Left lobe of liver (tissue), 2 donors: ENCODE measurements around the gene CLIP2. TPM values are rescaled to one million over a fixed set of nuclear protein-coding genes. Genes with fewer than 3 reads are reported as not detected.
"Not testable (repeated sequence)": the region's sequence is repeated elsewhere in the genome, so short reads cannot be mapped to it uniquely, and the experiment has no call there.

Source experiments
- ATAC-seq: fragments of 200-7000 bp; cut with Tn5 transposase; one replicate; pipeline ENCODE4 v1.9.1; 2020; ENCODE audit warnings: mild to moderate bottlenecking, moderate library complexity
- DNase-seq: peaks from one replicate; pipeline ENCODE4 v3.0.0-alpha.2; 2020; ENCODE audit warnings: low spot score
- total RNA-seq: library from RNA; stranded (reverse); gene quantifications from one replicate; pipeline ENCODE4 v1.2.1, GENCODE V29; 2021
- donor health status: DM: no; HTN: no; CAD: no; lungs with moderate emphysema.
- donor health status: DM: no; HTN: yes; CAD: no.

Gene CLIP2
- total RNA-seq, 1 donor from 2014 or later, result 5.4 TPM

- ATAC-seq (no peak), DNase-seq (no peak)
Measured at GRCh38 chr7:74420006-74420405, 130.8 kb downstream of the CLIP2 start.

DNA sequence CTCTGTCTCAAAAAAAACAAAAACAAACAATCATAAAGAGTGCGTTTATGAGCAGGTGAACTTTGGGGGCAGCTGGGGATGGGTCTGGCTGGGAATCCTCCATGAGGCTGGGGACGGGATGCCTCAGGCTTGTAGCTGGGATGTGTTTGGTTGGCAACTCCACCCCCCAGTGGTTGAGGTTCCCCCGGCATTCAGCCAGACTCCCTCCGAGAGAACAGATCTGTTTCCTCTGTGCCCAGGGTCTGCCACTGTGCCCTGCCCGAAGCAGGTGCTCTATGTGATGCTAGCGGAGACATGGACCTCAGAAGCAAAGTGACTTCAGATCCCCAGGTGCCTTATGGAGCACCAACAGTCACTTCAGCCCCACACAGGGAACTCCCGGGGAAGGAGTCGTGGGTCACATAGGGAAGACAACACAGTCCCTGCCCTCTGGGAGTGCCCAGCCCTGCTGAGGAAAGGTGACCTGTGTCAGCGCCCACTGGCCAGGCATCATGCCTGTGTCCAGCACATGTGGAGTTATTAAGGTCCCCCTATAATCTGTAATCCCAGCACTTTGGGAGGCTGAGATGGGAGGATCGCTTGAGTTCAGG lies 135.2 kb downstream of the CLIP2 start:
- no peak for ATAC-seq
- DNase-seq, result no peak

GRCh38 chr7:74428023-74428422 lies 138.8 kb downstream of the CLIP2 start:
- ATAC-seq, result no peak

DNA sequence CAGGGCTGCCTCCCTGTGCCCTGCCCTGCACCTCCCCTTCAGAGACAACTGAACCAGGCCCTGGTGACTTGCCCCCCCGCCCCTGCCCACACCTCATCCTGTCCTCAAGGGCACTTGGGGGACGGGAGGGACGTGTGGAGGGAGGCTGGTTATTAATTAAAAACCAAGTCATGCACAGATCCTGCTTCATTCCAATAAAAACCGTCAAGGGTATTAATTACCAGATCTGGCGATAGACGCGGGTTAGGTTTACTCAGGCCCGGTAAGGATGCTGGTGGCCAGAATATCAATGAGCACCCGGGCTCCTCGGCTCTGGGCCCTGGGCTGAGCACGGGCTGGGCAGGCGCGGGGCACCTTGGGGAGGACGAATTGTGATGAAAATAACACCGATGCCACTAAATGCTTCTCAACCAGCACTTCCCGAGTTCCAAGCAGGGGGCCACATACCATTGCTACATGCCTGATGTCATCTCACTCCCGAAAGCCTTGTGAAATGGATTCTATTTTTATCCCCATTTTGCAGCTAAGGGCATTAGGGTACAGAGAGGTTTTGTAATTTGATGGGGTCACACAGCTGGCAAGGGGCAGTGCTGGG lies 140.0 kb downstream of the CLIP2 start:
- ATAC-seq, result no peak
- DNase-seq, result no peak

More at GRCh38 chr7:74428023-74428422, 138.8 kb downstream of the CLIP2 start:
- no peak for DNase-seq

DNA sequence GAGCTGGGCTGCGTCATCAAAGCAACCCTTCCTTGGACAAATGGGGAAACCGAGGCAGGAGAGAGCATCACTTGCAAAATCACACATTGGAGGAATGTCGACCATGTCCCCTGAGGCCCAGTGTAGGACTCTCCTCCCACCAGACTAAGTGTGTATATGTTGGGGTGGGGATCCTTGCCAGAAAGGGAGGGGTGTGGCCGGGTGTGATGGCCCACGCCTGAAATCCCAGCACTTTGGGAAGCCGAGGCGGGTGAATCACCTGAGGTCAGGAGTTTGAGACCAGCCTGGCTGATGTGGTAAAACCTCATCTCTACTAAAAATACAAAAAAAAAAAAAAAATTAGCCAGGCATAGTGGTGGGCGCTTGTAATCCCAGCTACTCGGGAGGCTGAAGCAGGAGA lies 141.2 kb downstream of the CLIP2 start:
- not testable (repeated sequence) for ATAC-seq, DNase-seq

GRCh38 chr7:74430961-74431466 lies 141.8 kb downstream of the CLIP2 start:
- ATAC-seq, result no peak
- no peak for DNase-seq

GRCh38 chr7:74437291-74437571 lies 148.0 kb downstream of the CLIP2 start:
- ATAC-seq, DNase-seq: not testable (repeated sequence)

DNA sequence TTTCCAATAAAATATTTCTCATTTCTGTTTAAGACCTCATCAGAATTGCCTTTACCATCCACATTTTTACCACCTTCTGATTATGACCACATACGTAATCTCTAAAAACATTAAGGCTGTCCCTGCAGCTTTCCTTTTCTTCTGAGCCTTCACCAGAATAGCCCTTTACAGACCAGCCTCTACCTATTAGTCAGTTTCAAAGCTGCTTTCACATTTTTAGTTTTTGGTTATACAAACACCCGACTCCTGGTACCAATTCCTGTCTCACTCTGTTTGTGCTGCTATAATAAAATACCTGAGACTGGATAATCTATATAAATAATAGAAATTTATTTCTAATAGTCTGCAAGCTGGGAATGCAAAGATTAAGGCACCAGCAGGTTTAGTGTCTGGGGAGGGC lies 149.1 kb downstream of the CLIP2 start:
- ATAC-seq, result no peak
- no peak for DNase-seq

DNA sequence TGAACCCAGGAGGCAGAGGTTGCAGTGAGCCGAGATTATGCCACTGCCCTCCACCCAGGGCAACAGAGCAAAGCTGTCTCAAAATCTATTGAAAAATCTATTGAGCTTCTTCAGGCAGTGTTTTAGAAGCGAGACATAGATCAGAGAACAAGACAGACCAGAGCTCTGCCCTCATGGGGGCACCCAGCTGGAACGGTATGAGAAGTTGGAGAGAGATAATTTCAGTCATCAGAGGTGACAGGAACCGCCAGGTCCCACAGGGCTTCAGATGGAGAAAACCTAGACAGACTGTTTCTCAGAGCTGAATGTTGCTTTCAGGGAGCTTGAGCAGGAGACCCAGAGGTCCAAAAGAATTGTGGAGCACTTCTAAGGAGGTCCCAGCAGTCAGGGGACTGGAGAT lies 150.3 kb downstream of the CLIP2 start:
- ATAC-seq (no peak), DNase-seq (no peak)

DNA sequence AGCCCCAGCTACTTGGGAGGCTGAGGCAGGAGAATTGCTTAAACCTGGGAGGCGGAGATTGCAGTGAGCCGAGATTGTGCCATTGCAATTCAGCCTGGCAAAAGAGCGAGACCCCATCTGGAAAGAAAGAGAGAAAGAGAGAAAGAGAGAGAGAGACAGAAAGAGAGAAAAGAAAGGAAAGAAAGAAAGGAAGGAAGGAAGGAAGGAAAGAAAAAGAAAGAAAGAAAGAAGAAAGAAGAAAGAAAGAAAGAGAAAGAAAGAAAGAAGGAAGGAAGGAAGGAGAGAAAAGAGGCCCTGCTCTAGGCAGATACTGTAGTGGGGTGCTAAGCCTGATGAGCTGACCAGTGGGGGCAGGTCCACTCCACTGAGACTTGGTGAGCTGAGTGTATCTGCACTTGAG lies 150.9 kb downstream of the CLIP2 start:
- not testable (repeated sequence) for DNase-seq, ATAC-seq

- ATAC-seq (no peak), DNase-seq (no peak)
Measured at GRCh38 chr7:74441801-74442200, 152.6 kb downstream of the CLIP2 start.

DNA sequence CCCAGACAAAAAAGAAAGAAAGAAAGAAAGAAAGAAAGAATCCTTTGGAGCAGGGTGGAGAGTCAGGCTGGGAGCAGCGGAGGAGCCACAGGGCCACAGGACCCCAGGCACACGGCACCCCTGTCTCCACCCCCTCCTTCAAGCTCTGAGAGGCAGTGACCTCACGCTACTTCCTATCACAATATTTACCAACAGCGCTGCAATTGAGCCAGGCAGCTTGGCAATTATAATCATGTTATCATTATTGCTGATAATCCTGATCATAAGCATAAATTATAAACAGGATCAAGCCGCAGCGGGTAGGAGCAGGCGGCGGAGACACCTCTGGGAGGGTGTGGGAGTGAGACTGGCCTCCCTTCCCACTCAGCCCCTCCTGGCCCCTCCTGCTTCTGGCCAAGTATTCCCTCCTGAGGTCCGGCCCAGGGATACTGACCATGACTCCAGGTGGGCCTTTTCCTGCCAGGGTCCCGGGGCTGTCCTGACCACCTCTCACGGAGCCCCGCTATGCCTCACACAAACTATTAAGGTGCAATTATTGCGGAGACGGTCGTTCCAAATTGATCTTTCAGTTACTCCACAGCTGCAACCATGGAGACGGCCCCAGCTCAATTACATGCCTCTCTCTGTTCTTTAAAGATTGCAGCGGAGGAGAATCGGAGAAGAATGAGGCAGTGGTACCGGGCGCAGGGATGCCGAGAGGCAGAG lies 154.5 kb downstream of the CLIP2 start:
- ATAC-seq (no peak), DNase-seq (no peak)

DNA sequence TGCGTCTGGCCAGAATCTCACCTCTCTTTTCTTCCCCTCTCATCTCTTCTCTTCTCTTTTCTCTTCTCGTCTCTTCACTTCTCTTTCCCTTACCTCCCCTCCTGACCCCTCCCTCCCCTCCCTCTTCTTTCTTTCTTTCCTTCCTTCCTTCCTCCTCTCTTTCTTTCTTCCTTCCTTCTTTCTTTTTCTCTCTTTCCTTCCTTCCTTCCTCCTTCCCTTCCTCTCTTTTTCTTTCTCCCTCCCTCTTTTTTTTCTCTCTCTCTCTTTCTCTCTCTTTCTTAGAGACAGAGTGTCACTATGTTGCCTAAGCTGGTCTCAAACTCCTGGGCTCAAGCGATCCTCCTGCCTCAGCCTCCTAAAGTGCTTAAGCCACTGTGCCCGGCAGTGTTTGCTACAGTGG lies 159.9 kb downstream of the CLIP2 start:
- DNase-seq (no peak), ATAC-seq (no peak)

GRCh38 chr7:74449809-74450397 lies 160.7 kb downstream of the CLIP2 start:
- peak; percentile 49 for ATAC-seq
- DNase-seq, result peak; percentile 48

GRCh38 chr7:74452748-74453321 lies 163.6 kb downstream of the CLIP2 start:
- DNase-seq (peak; percentile 77), ATAC-seq (peak; percentile 61)

DNA sequence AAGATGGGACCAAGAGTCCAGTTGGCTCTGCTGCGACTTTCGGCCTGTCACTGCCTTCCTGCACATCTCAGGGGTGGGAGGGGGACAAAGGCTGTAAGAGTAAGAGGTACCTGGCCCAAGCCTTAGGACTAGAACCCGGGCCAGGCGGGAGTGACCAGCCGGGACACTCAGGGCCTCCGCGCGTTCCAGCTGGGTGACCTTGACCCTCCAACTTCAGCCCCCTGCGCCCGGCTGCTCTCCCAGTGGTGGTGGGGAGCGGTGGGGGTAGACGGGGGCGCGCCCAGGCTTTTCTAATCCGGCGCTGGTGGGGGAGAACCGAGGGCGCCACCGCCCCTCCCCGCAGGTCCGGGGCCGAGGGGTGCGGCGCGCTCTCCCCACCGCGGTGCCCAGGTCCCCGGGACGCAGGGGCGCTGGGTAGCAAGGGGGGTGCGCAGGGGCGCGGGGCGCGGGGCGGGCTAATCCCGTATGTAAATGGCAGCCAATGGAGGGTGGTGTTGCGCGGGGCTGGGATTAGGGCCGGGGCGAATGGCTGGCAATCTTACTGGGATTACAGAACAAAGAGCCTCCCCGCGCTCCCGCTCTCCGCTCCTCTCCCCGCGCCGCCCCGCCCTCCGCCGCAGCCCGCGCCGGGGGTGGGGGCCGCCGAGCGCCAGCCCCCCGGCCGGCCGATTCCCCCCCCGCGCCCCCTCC lies 164.3 kb downstream of the CLIP2 start, which contains the start of gene GTF2IRD1:
Gene GTF2IRD1, plus strand, starts transcription at position 585 of the 690 bp plus-strand sequence. CDS start 54,175 bp downstream, outside the sequence.
- DNase-seq (peak; percentile 75), ATAC-seq (peak; percentile 70)

- DNase-seq, result no peak
- peak; percentile 1 for ATAC-seq
Measured at GRCh38 chr7:74454021-74454924, 165.1 kb downstream of the CLIP2 start.

DNA sequence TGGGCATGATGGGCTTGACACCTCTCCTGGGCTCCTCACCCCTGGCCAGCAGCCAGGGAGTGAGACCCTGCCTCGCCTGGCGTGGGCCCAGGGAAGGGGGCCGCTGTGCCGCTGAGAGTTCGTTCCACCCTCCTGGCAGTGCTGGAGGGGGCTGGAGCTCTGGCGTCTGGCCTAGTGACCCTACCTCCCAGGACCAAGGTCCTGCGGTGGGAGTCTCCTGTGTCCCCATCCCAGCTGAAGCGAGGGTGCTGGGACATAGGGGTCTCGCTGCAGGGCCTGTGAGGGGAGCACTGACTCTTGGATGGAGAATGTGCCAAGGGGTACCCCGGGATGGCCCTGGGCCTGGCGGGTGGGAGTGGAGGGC lies 165.7 kb downstream of the CLIP2 start:
- DNase-seq (peak; percentile 58), ATAC-seq (peak; percentile 3)

GRCh38 chr7:74455291-74455804 lies 166.1 kb downstream of the CLIP2 start:
- DNase-seq, result peak; percentile 82
- peak; percentile 70 for ATAC-seq
